ENCODE data around the gene PCOLCE2.

GRCh38 chr3:142782616-142783015 is 106.3 kb downstream of the PCOLCE2 start:
- no peak for TF ChIP-seq CTCF (IDR thresholded peaks at IDR 0.05; ENCODE audit: borderline replicate concordance, extremely low read depth, low read length, poor library complexity, severe bottlenecking)
- TF ChIP-seq EZH2 (IDR thresholded peaks at IDR 0.05; ENCODE audit: borderline replicate concordance, low read depth, low read length, severe bottlenecking): no peak
